CD14-positive monocyte (primary cell): ENCODE results near the gene GIMAP7. TPM values are rescaled to one million over a fixed set of nuclear protein-coding genes. Genes with fewer than 3 reads are reported as not detected.

Experiments used
- DNase-seq, 3 donors: peaks; one replicate each; pipeline ENCODE4 v3.0.0-alpha.2; 2011 to 2022
- H2AFZ ChIP-seq: 2 replicates; pipeline ENCODE4 v1.6.0; 2012; ENCODE audit warnings: mild to moderate bottlenecking, low read depth, low read length, inconsistent platforms; ENCODE audit not compliant: insufficient read depth, poor library complexity, severe bottlenecking
- H3K27ac ChIP-seq, 2 donors: 1 replicate in 1 of 2; 2 replicates in 1 of 2; pipeline ENCODE4 v1.5.1; 2012 to 2013; ENCODE audit warnings: low read length in 2 of 2, control low read depth in 1 of 2, inconsistent platforms in 1 of 2, low read depth in 1 of 2, mild to moderate bottlenecking in 1 of 2
- H3K27me3 ChIP-seq, 2 donors: one replicate each; pipeline versions ENCODE4 v1.6.0 to v1.6.1; 2011 to 2013; ENCODE audit warnings: low read length in 2 of 2; ENCODE audit not compliant: control insufficient read depth in 2 of 2, insufficient read depth in 2 of 2
- H3K36me3 ChIP-seq, 2 donors: replicated peaks in 1 of 2; 1 replicate in 1 of 2; 2 replicates in 1 of 2; pipeline versions ENCODE4 v1.5.1 to v1.6.1; 2012 to 2013; ENCODE audit warnings: low read length in 2 of 2, control low read depth in 1 of 2, inconsistent platforms in 1 of 2, mild to moderate bottlenecking in 1 of 2; ENCODE audit not compliant: insufficient read depth in 2 of 2, control insufficient read depth in 1 of 2
- H3K4me1 ChIP-seq, 2 donors: 1 replicate in 1 of 2; 2 replicates in 1 of 2; pipeline versions ENCODE4 v1.5.1 to v1.6.1; 2012 to 2013; ENCODE audit warnings: low read length in 2 of 2, control low read depth in 1 of 2, inconsistent platforms in 1 of 2, mild to moderate bottlenecking in 1 of 2, moderate library complexity in 1 of 2; ENCODE audit not compliant: insufficient read depth in 2 of 2, control insufficient read depth in 1 of 2
- H3K4me2 ChIP-seq: replicated peaks from 2 replicates; pipeline ENCODE3; 2012; ENCODE audit warnings: low read length, moderate library complexity, mild to moderate bottlenecking; ENCODE audit not compliant: poor library complexity, severe bottlenecking; ENCODE audit errors: extremely low read depth
- H3K4me3 ChIP-seq, 3 experiments: fragments of 200-600 bp in 1 of 3; sonication (generic) in 1 of 3; replicated peaks in 1 of 3; 1 replicate in 2 of 3; 2 replicates in 1 of 3; pipeline ENCODE4 v1.5.1; 2011 to 2013; ENCODE audit warnings: low read length in 3 of 3, mild to moderate bottlenecking in 3 of 3, control low read depth in 2 of 3, low read depth in 2 of 3, inconsistent platforms in 1 of 3, moderate library complexity in 1 of 3
- H3K79me2 ChIP-seq: 2 replicates; pipeline ENCODE4 v1.6.0; 2012; ENCODE audit warnings: mild to moderate bottlenecking, control low read depth, inconsistent platforms, low read length, moderate library complexity; ENCODE audit not compliant: insufficient read depth
- H3K9ac ChIP-seq: 2 replicates; pipeline ENCODE4 v1.6.0; 2017; ENCODE audit warnings: low read length, mild to moderate bottlenecking; ENCODE audit not compliant: insufficient read depth, poor library complexity, severe bottlenecking
- H3K9me3 ChIP-seq, 2 donors: replicated peaks in 1 of 2; 1 replicate in 1 of 2; 2 replicates in 1 of 2; pipeline versions ENCODE4 v1.5.1 to v1.6.1; 2012 to 2013; ENCODE audit warnings: low read length in 2 of 2, control low read depth in 1 of 2; ENCODE audit not compliant: control insufficient read depth in 1 of 2, insufficient read depth in 1 of 2
- H4K20me1 ChIP-seq: 2 replicates; pipeline ENCODE4 v1.6.0; 2012; ENCODE audit warnings: mild to moderate bottlenecking, low read length, control low read depth, moderate library complexity; ENCODE audit not compliant: insufficient read depth
- H3K27ac Mint-ChIP-seq, 7 donors: one replicate each; pipeline ENCODE4 v1.8.0; 2020; ENCODE audit warnings: mild to moderate bottlenecking in 7 of 7, mixed read lengths in 7 of 7, moderate library complexity in 6 of 7, inconsistent platforms in 2 of 7
- H3K27me3 Mint-ChIP-seq, 3 donors: one replicate each; pipeline ENCODE4 v1.8.0; 2021 to 2022; ENCODE audit warnings: low read depth in 3 of 3, mild to moderate bottlenecking in 3 of 3, mixed read lengths in 3 of 3, moderate library complexity in 3 of 3, inconsistent platforms in 1 of 3
- H3K36me3 Mint-ChIP-seq, 2 donors: one replicate each; pipeline ENCODE4 v1.8.0; 2020; ENCODE audit warnings: mixed read lengths in 2 of 2, inconsistent platforms in 1 of 2, mild to moderate bottlenecking in 1 of 2
- H3K4me1 Mint-ChIP-seq: one replicate; pipeline ENCODE4 v1.8.0; 2020; ENCODE audit warnings: mild to moderate bottlenecking, mixed read lengths
- H3K4me3 Mint-ChIP-seq, 2 donors: one replicate each; pipeline ENCODE4 v1.8.0; 2020; ENCODE audit warnings: mild to moderate bottlenecking in 2 of 2, mixed read lengths in 2 of 2, moderate library complexity in 1 of 2
- H3K9me3 Mint-ChIP-seq, 7 donors: one replicate each; pipeline ENCODE4 v1.8.0; 2020 to 2022; ENCODE audit warnings: mixed read lengths in 7 of 7, mild to moderate bottlenecking in 6 of 7, moderate library complexity in 6 of 7, inconsistent platforms in 2 of 7
- WGBS: methylation state at CpG from one replicate; pipeline ENCODE4 v1.1.5; 2013; ENCODE audit warnings: missing lambda C conversion rate; ENCODE audit not compliant: insufficient coverage; 5-methylcytosine and 5-hydroxymethylcytosine counted together
- intact Hi-C, 2 donors: fragments of 100-400 bp; cut with micrococcal nuclease; formaldehyde crosslinking; loops; one replicate each; pipeline versions ENCODE4 v1.15.0 to v1.15.1; 2023
- polyA plus RNA-seq, 3 donors: library from polyadenylated mRNA; depleted of rRNA in 1 of 3; unstranded in 2 of 3; stranded (reverse) in 1 of 3; fragments of 300-500 nt in 2 of 3; fragments of >200 nt in 1 of 3; fragmentation: Illumina TruSeq in 2 of 3; gene quantifications; 1 replicate in 2 of 3; 2 replicates in 1 of 3; pipeline ENCODE4 v1.2.3, GENCODE V29; 2012 to 2021
- TF ChIP-seq, protein P1 (sequence below): fragments of 200-600 bp; IDR thresholded peaks from one replicate; pipeline ENCODE4 v1.8.0; 2022; ENCODE audit warnings: antibody characterized with exemption, mild to moderate bottlenecking

The GIMAP7 gene
- polyA plus RNA-seq, 3 donors, result 26.2 to 115 (median 54.5) TPM

DNA sequence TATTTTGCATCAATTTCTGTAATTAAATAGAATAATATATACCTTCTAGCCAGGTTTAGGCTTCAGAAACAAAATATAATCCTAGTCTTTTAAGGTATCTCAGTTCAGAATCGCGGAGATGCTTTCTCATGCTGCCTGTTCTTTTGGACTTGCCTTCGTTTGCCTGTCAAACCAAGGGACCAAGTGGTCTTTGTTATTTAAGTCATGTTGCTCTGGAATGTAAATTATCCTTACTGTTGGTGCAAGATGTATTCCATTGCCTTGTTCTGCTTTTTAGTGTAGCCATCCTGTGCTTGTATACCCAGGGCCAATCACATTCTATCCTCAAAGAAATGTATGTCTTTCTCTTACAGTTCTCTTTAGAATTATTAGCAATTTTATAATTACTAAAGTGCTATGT, 51.5 kb downstream of the GIMAP7 start:
- Histone ChIP-seq H3K27me3 (no peaks in the 10 kb centered on the region), H4K20me1 (peaks cover 15% of the 10 kb centered on the region), H3K9me3 (peaks cover 4 to 15% of the 10 kb centered on the region in 2 donors), H3K79me2 (peaks cover 49% of the 10 kb centered on the region), H3K4me3 (peak overlapping the region in 1 of 3 experiments; percentile 97), H3K9ac (no peak overlapping the region), H3K27ac (no peak overlapping the region), H3K4me2 (no peak overlapping the region), H3K4me1 (peaks cover 34 to 36% of the 10 kb centered on the region in 2 donors), H2AFZ (no peak overlapping the region), H3K36me3 (peaks cover 12% of the 10 kb centered on the region in 2 donors)
- TF ChIP-seq, protein P1, sequence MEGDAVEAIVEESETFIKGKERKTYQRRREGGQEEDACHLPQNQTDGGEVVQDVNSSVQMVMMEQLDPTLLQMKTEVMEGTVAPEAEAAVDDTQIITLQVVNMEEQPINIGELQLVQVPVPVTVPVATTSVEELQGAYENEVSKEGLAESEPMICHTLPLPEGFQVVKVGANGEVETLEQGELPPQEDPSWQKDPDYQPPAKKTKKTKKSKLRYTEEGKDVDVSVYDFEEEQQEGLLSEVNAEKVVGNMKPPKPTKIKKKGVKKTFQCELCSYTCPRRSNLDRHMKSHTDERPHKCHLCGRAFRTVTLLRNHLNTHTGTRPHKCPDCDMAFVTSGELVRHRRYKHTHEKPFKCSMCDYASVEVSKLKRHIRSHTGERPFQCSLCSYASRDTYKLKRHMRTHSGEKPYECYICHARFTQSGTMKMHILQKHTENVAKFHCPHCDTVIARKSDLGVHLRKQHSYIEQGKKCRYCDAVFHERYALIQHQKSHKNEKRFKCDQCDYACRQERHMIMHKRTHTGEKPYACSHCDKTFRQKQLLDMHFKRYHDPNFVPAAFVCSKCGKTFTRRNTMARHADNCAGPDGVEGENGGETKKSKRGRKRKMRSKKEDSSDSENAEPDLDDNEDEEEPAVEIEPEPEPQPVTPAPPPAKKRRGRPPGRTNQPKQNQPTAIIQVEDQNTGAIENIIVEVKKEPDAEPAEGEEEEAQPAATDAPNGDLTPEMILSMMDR, result no peak
- H3K27me3 Mint-ChIP-seq, result no peaks in the 10 kb centered on the region
- intact Hi-C loops, result no loop called here
- peaks cover 6 to 19% (median 14%) of the 10 kb centered on the region in 7 donors for H3K9me3 Mint-ChIP-seq
- WGBS, result no CpG with 5 or more reads among the region's 3 CpGs
- no peak for DNase-seq
- no peak overlapping the region for H3K4me3 Mint-ChIP-seq
- H3K27ac Mint-ChIP-seq, result no peak overlapping the region
- peaks cover 42% of the 10 kb centered on the region for H3K4me1 Mint-ChIP-seq
- peaks cover 17 to 19% of the 10 kb centered on the region in 2 donors for H3K36me3 Mint-ChIP-seq

DNA sequence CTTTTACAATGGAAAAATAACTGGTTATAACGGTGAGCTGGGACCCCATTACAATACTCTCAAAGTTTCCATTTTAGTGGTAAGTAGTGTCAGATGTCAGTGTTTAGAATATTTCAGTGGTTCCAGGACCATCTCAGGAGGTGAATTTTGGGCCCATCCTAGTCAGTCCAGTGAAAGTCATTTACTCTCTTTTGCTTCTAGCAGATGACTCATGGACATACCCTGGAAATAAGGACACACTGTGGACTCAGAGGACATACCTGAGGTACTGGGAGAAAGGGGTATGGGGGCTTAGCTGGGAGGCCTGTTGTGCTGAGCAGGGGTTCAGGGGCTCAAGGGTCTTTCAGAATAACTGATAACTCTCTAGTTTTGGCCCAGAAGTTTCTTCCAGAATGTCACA, 51.9 kb downstream of the GIMAP7 start:
- Mint-ChIP-seq H3K9me3 (peaks cover 3 to 21% (median 13%) of the 10 kb centered on the region in 7 donors), H3K27me3 (peaks cover 0 to 2% (median 0%) of the 10 kb centered on the region in 3 donors), H3K4me3 (peak overlapping the region in 1 of 2 donors; percentile 95), H3K36me3 (peaks cover 20 to 24% of the 10 kb centered on the region in 2 donors), H3K27ac (peak overlapping the region in 3 of 7 donors; percentile 77 to 92 (median 90)), H3K4me1 (peaks cover 42% of the 10 kb centered on the region)
- Histone ChIP-seq H3K4me1 (peaks cover 36 to 40% of the 10 kb centered on the region in 2 donors), H3K4me3 (peak overlapping the region in 1 of 3 experiments; percentile 97), H2AFZ (no peak overlapping the region), H3K36me3 (peaks cover 15 to 17% of the 10 kb centered on the region in 2 donors), H3K27ac (peak overlapping the region in 1 of 2 donors; percentile 84), H3K4me2 (peak overlapping the region; percentile 97), H3K27me3 (no peaks in the 10 kb centered on the region), H4K20me1 (peaks cover 20% of the 10 kb centered on the region), H3K9me3 (peaks cover 0 to 15% of the 10 kb centered on the region in 2 donors), H3K9ac (no peak overlapping the region), H3K79me2 (peaks cover 54% of the 10 kb centered on the region)
- TF ChIP-seq, protein P1, result no peak
- intact Hi-C loops, result no loop called here
- no CpG with 5 or more reads among the region's 1 CpG for WGBS
- DNase-seq, result no peak
